Parathyroid adenoma (tissue), 2 donors: ENCODE measurements around the gene NEO1.

ENCODE experiments used
- H2AFZ ChIP-seq: fragments of 300-600 bp; sonication (generic); one replicate; pipeline ENCODE4 v1.7.0; 2017; ENCODE audit warnings: antibody characterized with exemption, mild to moderate bottlenecking
- H3K27ac ChIP-seq: fragments of 300-600 bp; sonication (generic); one replicate; pipeline ENCODE4 v1.7.0; 2017
- H3K27me3 ChIP-seq: fragments of 300-600 bp; sonication (generic); one replicate; pipeline ENCODE4 v1.7.0; 2017; ENCODE audit warnings: low read length; ENCODE audit not compliant: control insufficient read depth, insufficient read depth
- H3K36me3 ChIP-seq: fragments of 300-600 bp; sonication (generic); one replicate; pipeline ENCODE4 v1.7.0; 2017; ENCODE audit warnings: low read length; ENCODE audit not compliant: control insufficient read depth, insufficient read depth
- H3K4me1 ChIP-seq: fragments of 300-600 bp; sonication (generic); one replicate; pipeline ENCODE4 v1.7.0; 2017; ENCODE audit warnings: control low read depth
- H3K4me2 ChIP-seq: fragments of 300-600 bp; sonication (generic); one replicate; pipeline ENCODE4 v1.7.0; 2017; ENCODE audit warnings: low read length
- H3K4me3 ChIP-seq: fragments of 300-600 bp; sonication (generic); one replicate; pipeline ENCODE4 v1.7.0; 2017; ENCODE audit warnings: low read depth, low read length
- H3K79me2 ChIP-seq: fragments of 300-600 bp; sonication (generic); one replicate; pipeline ENCODE4 v1.7.0; 2017; ENCODE audit warnings: control low read depth
- H3K9ac ChIP-seq: fragments of 300-600 bp; sonication (generic); one replicate; pipeline ENCODE4 v1.7.0; 2017; ENCODE audit warnings: mild to moderate bottlenecking
- H3K9me3 ChIP-seq: fragments of 300-600 bp; sonication (generic); one replicate; pipeline ENCODE4 v1.7.0; 2017; ENCODE audit warnings: low read length; ENCODE audit not compliant: control insufficient read depth
- CTCF ChIP-seq: fragments of 300-600 bp; sonication (generic); IDR thresholded peaks from one replicate; pipeline ENCODE4 v1.7.0; 2017; ENCODE audit warnings: antibody characterized with exemption, mild to moderate bottlenecking
- donor health status: primary hyperparathyroidism.

NEO1 gene

GRCh38 chr15:73030122-73030679 is 22.1 kb upstream of the NEO1 start:
- Histone ChIP-seq H3K79me2 (no peaks in the 10 kb centered on the region), H3K4me3 (no peak overlapping the region), H3K4me1 (peaks cover 24% of the 10 kb centered on the region), H3K4me2 (peak overlapping the region; percentile 55), H3K9ac (no peak overlapping the region), H2AFZ (peak overlapping the region; percentile 22), H3K27ac (no peak overlapping the region), H3K9me3 (no peaks in the 10 kb centered on the region), H3K27me3 (no peaks in the 10 kb centered on the region), H3K36me3 (no peaks in the 10 kb centered on the region)
- no peak for TF ChIP-seq CTCF

- no peak overlapping the region for H2AFZ ChIP-seq
- H3K79me2 ChIP-seq = no peaks in the 10 kb centered on the region
- H3K9ac ChIP-seq = no peak overlapping the region
- TF ChIP-seq CTCF = no peak
- no peak overlapping the region for H3K4me2 ChIP-seq
- peaks cover 26% of the 10 kb centered on the region for H3K4me1 ChIP-seq
- H3K27ac ChIP-seq = no peak overlapping the region
- no peaks in the 10 kb centered on the region for H3K9me3 ChIP-seq
- no peaks in the 10 kb centered on the region for H3K27me3 ChIP-seq
- no peaks in the 10 kb centered on the region for H3K36me3 ChIP-seq
- no peak overlapping the region for H3K4me3 ChIP-seq
These were observed 20.6 kb upstream of the NEO1 start for GRCh38 chr15:73031648-73032047.

GRCh38 chr15:73033611-73034010 is 18.7 kb upstream of the NEO1 start:
- peak overlapping the region; percentile 56 for H3K27ac ChIP-seq
- H3K36me3 ChIP-seq = no peaks in the 10 kb centered on the region
- H3K4me1 ChIP-seq = peaks cover 25% of the 10 kb centered on the region
- no peak overlapping the region for H3K9ac ChIP-seq
- H3K4me3 ChIP-seq = no peak overlapping the region
- no peaks in the 10 kb centered on the region for H3K79me2 ChIP-seq
- no peak for TF ChIP-seq CTCF
- H3K4me2 ChIP-seq = peak overlapping the region; percentile 43
- H2AFZ ChIP-seq = no peak overlapping the region
- H3K9me3 ChIP-seq = no peaks in the 10 kb centered on the region
- H3K27me3 ChIP-seq = no peaks in the 10 kb centered on the region

- no peaks in the 10 kb centered on the region for H3K79me2 ChIP-seq
- H3K4me2 ChIP-seq = peak overlapping the region; percentile 43
- H3K4me3 ChIP-seq = peak overlapping the region; percentile 14
- no peaks in the 10 kb centered on the region for H3K9me3 ChIP-seq
- H3K27ac ChIP-seq = peak overlapping the region; percentile 56
- no peak for TF ChIP-seq CTCF
- no peak overlapping the region for H2AFZ ChIP-seq
- peaks cover 21% of the 10 kb centered on the region for H3K4me1 ChIP-seq
- H3K27me3 ChIP-seq = no peaks in the 10 kb centered on the region
- no peak overlapping the region for H3K9ac ChIP-seq
- H3K36me3 ChIP-seq = no peaks in the 10 kb centered on the region
These were observed 18.0 kb upstream of the NEO1 start for GRCh38 chr15:73034221-73034620.

GRCh38 chr15:73035221-73035620 is 17.0 kb upstream of the NEO1 start:
- Histone ChIP-seq H3K79me2 (no peaks in the 10 kb centered on the region), H3K27me3 (no peaks in the 10 kb centered on the region), H3K4me3 (no peak overlapping the region), H3K27ac (peak overlapping the region; percentile 53), H2AFZ (peak overlapping the region; percentile 17), H3K36me3 (no peaks in the 10 kb centered on the region), H3K9ac (no peak overlapping the region), H3K9me3 (no peaks in the 10 kb centered on the region), H3K4me2 (no peak overlapping the region), H3K4me1 (peaks cover 18% of the 10 kb centered on the region)
- no peak for TF ChIP-seq CTCF
